Activated naive CD8-positive, alpha-beta T cell treated with anti-CD3 and anti-CD28 coated beads, Interleukin-2, amount 50 U/mL, for 24 hours (primary cell): Measurements from ENCODE around the gene TNFSF13.
A peak's percentile ranks its signal among the peaks of the same experiment; 100 is the strongest.

Source experiments
- ATAC-seq: fragments of 150-1000 bp; cut with Tn5 transposase; one replicate; pipeline ENCODE4 v1.10.0; 2021
- DNase-seq: peaks from one replicate; pipeline ENCODE4 v3.0.0; 2021
- H3K27ac Mint-ChIP-seq: one replicate; pipeline ENCODE4 v1.8.0; 2021; ENCODE audit warnings: mild to moderate bottlenecking, mixed read lengths
- H3K27me3 Mint-ChIP-seq: one replicate; pipeline ENCODE4 v1.8.0; 2021; ENCODE audit warnings: mixed read lengths
- H3K36me3 Mint-ChIP-seq: one replicate; pipeline ENCODE4 v1.8.0; 2021; ENCODE audit warnings: low read depth, mixed read lengths
- H3K4me1 Mint-ChIP-seq: one replicate; pipeline ENCODE4 v1.8.0; 2021; ENCODE audit warnings: mixed read lengths
- H3K4me3 Mint-ChIP-seq: one replicate; pipeline ENCODE4 v1.8.0; 2021; ENCODE audit warnings: mild to moderate bottlenecking, moderate library complexity, mixed read lengths
- H3K9me3 Mint-ChIP-seq: one replicate; pipeline ENCODE4 v1.8.0; 2021; ENCODE audit warnings: mixed read lengths

TNFSF13 gene

DNA sequence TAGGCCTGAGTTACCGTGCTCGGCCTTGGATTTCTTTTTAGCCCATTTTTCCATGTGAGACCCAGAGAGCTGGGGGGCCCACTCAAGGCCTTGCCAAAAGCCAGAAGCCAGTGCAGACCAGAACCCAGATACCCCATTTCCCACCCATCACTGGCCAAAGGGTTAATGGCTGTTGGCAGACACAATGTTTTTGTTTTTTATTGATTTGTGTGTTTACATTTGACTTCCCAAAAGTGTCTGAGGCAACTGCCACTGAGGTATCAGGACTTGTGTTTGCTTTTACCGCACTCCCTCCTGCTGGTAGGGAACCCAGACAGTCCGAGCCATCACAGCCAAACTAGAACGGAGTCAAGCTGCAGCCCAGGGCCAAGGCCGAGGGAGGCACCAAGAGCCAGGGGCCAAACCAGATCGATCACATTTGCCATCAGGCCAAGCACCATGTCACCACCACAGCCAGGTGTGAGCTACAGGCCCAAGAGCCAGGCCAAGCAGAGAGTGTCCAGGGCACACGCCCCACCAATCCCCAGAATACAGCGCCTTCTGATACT is 17.4 kb upstream of the TNFSF13 start:
- Mint-ChIP-seq H3K9me3 (no peaks in the 10 kb centered on the region), H3K4me1 (no peaks in the 10 kb centered on the region), H3K27me3 (no peaks in the 10 kb centered on the region), H3K27ac (no peak overlapping the region), H3K4me3 (no peak overlapping the region), H3K36me3 (no peaks in the 10 kb centered on the region)
- ATAC-seq (no peak), DNase-seq (no peak)

GRCh38 chr17:7544911-7545310 is 13.6 kb upstream of the TNFSF13 start:
- Mint-ChIP-seq H3K4me1 (peaks cover 17% of the 10 kb centered on the region), H3K36me3 (no peaks in the 10 kb centered on the region), H3K4me3 (no peak overlapping the region), H3K27me3 (peaks cover 4% of the 10 kb centered on the region), H3K9me3 (no peaks in the 10 kb centered on the region), H3K27ac (no peak overlapping the region)
- no peak for DNase-seq
- no peak for ATAC-seq

- ATAC-seq, result peak; percentile 44
- Mint-ChIP-seq H3K4me3 (peak within 1 kb of the TSS; percentile 77), H3K4me1 (peaks cover 56% of the 10 kb centered on the region), H3K9me3 (no peaks in the 10 kb centered on the region), H3K36me3 (no peaks in the 10 kb centered on the region), H3K27me3 (peaks cover 4% of the 10 kb centered on the region), H3K27ac (peak within 1 kb of the TSS; percentile 72)
- peak; percentile 68 for DNase-seq
Measured at GRCh38 chr17:7548585-7549400, 9.8 kb upstream of the TNFSF13 start, which contains the start of gene TNFSF12. Gene TNFSF12 (plus strand): TSS chr17:7549058. CDS start chr17:7549154, 96 bp downstream.

DNA sequence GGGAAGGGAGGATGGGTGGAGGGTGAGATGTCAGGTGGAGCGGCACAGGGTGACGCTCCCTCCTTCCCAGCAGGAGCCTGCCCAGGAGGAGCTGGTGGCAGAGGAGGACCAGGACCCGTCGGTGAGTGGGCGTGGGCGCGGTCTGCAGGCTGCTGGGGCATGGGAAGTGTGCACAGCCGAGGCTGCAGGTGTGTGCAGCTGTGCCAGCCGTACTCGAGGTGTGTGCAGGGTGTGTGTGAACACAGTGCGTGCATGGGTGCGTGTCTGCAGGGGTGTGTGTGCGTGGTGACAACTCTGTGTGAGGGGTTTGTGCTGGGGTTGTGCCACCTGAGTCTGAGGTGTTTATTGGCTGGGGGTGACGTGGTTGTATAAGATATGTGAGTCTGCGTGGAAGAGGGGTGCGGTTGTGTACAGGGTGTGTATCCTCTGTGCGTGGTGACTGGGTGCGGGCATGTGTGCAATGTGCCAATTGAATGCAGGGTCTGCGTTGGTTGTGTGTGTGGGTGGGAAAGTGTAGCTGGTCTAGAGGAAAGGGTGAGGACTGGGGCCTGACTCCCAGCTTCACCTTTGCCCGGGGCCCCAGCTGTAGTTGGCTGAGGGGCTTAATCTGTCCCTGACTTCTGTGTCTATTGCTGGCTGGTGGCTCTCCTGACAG is 9.0 kb upstream of the TNFSF13 start:
- Mint-ChIP-seq H3K36me3 (no peaks in the 10 kb centered on the region), H3K27ac (peak overlapping the region; percentile 25), H3K27me3 (peaks cover 4% of the 10 kb centered on the region), H3K4me3 (peak overlapping the region; percentile 71), H3K9me3 (no peaks in the 10 kb centered on the region), H3K4me1 (peaks cover 59% of the 10 kb centered on the region)
- peak; percentile 55 for DNase-seq
- peak; percentile 44 for ATAC-seq

GRCh38 chr17:7550344-7550743 is 8.2 kb upstream of the TNFSF13 start:
- Mint-ChIP-seq H3K4me3 (no peak overlapping the region), H3K27ac (no peak overlapping the region), H3K9me3 (no peaks in the 10 kb centered on the region), H3K27me3 (peaks cover 4% of the 10 kb centered on the region), H3K4me1 (peaks cover 67% of the 10 kb centered on the region), H3K36me3 (no peaks in the 10 kb centered on the region)
- DNase-seq (no peak), ATAC-seq (no peak)

GRCh38 chr17:7551396-7551795 is 7.2 kb upstream of the TNFSF13 start:
- DNase-seq (no peak), ATAC-seq (no peak)
- Mint-ChIP-seq H3K36me3 (no peaks in the 10 kb centered on the region), H3K4me3 (peak overlapping the region; percentile 51), H3K4me1 (peaks cover 72% of the 10 kb centered on the region), H3K27ac (peak overlapping the region; percentile 85), H3K9me3 (no peaks in the 10 kb centered on the region), H3K27me3 (peaks cover 4% of the 10 kb centered on the region)

- H3K27ac Mint-ChIP-seq, result peak overlapping the region; percentile 85
- peaks cover 74% of the 10 kb centered on the region for H3K4me1 Mint-ChIP-seq
- H3K27me3 Mint-ChIP-seq, result peaks cover 4% of the 10 kb centered on the region
- no peaks in the 10 kb centered on the region for H3K36me3 Mint-ChIP-seq
- peak overlapping the region; percentile 56 for H3K4me3 Mint-ChIP-seq
- H3K9me3 Mint-ChIP-seq, result no peaks in the 10 kb centered on the region
- no peak for DNase-seq
- peak; percentile 65 for ATAC-seq
Measured at GRCh38 chr17:7552621-7553051, 5.9 kb upstream of the TNFSF13 start.

GRCh38 chr17:7553356-7553755 is 5.2 kb upstream of the TNFSF13 start:
- Mint-ChIP-seq H3K27ac (peak overlapping the region; percentile 85), H3K4me1 (peaks cover 75% of the 10 kb centered on the region), H3K36me3 (no peaks in the 10 kb centered on the region), H3K27me3 (peaks cover under 1% of the 10 kb centered on the region), H3K9me3 (no peaks in the 10 kb centered on the region), H3K4me3 (no peak overlapping the region)
- DNase-seq (no peak), ATAC-seq (no peak)

DNA sequence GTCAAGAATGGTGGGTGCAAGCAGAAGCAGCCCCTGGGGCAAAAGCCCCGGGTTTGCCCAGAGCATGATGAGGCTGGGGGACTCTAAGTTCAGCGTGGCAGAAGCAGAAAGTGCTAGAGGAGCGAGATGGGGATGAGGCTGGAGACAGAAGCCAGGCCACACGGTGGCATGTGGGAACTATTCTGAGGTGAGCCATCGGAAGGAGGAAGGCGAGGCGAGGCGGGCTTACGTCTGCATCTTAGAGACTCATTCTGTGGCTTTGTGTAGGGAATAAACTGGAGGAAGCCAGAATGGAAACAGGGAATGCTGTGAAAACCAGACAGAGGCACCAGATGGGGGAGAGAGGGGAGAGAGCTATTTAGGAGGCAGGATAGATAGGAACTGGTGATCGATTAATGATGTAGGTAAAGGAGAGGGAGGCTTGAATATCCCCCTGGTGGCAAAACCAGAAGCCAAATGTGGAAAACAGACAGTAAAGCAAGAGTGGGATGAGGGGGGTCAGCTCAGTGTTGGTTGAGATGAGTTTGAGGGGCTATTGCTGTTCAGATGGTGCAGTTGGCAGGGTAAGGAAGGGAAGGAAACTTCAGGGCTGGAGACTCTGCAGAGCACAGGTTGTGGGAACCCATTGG is 3.1 kb upstream of the TNFSF13 start:
- Mint-ChIP-seq H3K27ac (no peak overlapping the region), H3K36me3 (no peaks in the 10 kb centered on the region), H3K4me1 (peaks cover 80% of the 10 kb centered on the region), H3K9me3 (no peaks in the 10 kb centered on the region), H3K4me3 (no peak overlapping the region), H3K27me3 (no peaks in the 10 kb centered on the region)
- DNase-seq (no peak), ATAC-seq (no peak)

DNA sequence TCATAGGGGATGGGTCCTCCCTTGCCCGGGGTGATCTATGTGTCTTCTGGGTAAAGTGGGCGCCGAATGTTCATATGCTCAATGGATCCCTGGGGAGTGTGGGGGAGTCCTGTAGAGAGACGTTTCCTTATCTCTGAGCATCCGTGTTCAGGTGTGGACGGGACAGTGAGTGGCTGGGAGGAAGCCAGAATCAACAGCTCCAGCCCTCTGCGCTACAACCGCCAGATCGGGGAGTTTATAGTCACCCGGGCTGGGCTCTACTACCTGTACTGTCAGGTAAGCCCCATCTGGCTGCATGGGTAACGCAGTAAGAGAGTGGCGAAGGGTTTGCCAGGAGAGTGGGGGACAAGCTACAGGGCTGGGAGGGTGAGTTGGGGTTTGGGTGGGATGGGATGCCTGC is 1.9 kb upstream of the TNFSF13 start:
- no peaks in the 10 kb centered on the region for H3K27me3 Mint-ChIP-seq
- H3K27ac Mint-ChIP-seq, result no peak overlapping the region
- H3K36me3 Mint-ChIP-seq, result no peaks in the 10 kb centered on the region
- peaks cover 76% of the 10 kb centered on the region for H3K4me1 Mint-ChIP-seq
- DNase-seq, result no peak
- no peak overlapping the region for H3K4me3 Mint-ChIP-seq
- no peak for ATAC-seq
- H3K9me3 Mint-ChIP-seq, result no peaks in the 10 kb centered on the region

- no peak overlapping the region for H3K4me3 Mint-ChIP-seq
- ATAC-seq, result no peak
- no peaks in the 10 kb centered on the region for H3K36me3 Mint-ChIP-seq
- H3K27me3 Mint-ChIP-seq, result no peaks in the 10 kb centered on the region
- peak overlapping the region; percentile 74 for H3K27ac Mint-ChIP-seq
- H3K4me1 Mint-ChIP-seq, result peaks cover 70% of the 10 kb centered on the region
- H3K9me3 Mint-ChIP-seq, result no peaks in the 10 kb centered on the region
- no peak for DNase-seq
Measured at GRCh38 chr17:7557147-7557764, 1.3 kb upstream of the TNFSF13 start.

- DNase-seq (peak; percentile 60), ATAC-seq (peak; percentile 20)
- H3K9me3 Mint-ChIP-seq, result no peaks in the 10 kb centered on the region
- H3K4me3 Mint-ChIP-seq, result peak overlapping the region; percentile 95
- H3K27ac Mint-ChIP-seq, result peak overlapping the region; percentile 78
- peaks cover 69% of the 10 kb centered on the region for H3K4me1 Mint-ChIP-seq
- peaks cover 7% of the 10 kb centered on the region for H3K36me3 Mint-ChIP-seq
- H3K27me3 Mint-ChIP-seq, result no peaks in the 10 kb centered on the region
Measured at GRCh38 chr17:7557775-7558543, 591 bp upstream of the TNFSF13 start.

GRCh38 chr17:7559320-7560171 is 996 bp downstream of the TNFSF13 start:
- no peak for ATAC-seq
- no peak for DNase-seq
- H3K27me3 Mint-ChIP-seq, result no peaks in the 10 kb centered on the region
- peak overlapping the region; percentile 95 for H3K4me3 Mint-ChIP-seq
- peaks cover 69% of the 10 kb centered on the region for H3K4me1 Mint-ChIP-seq
- H3K9me3 Mint-ChIP-seq, result no peaks in the 10 kb centered on the region
- peaks cover 13% of the 10 kb centered on the region for H3K36me3 Mint-ChIP-seq
- H3K27ac Mint-ChIP-seq, result no peak overlapping the region
